ENCODE measurements around the gene FASTKD3.

FASTKD3 gene

GRCh38 chr5:7844901-7845300, 23.9 kb downstream of the FASTKD3 start:
- Mint-ChIP-seq H3K27ac (no peak overlapping the region), H3K4me1 (no peaks in the 10 kb centered on the region), H3K4me3 (no peak overlapping the region), H3K9me3 (peaks cover 6% of the 10 kb centered on the region), H3K36me3 (no peaks in the 10 kb centered on the region), H3K27me3 (peaks cover 23% of the 10 kb centered on the region)

GRCh38 chr5:7842531-7842930, 26.3 kb downstream of the FASTKD3 start:
- H3K27ac Mint-ChIP-seq = no peak overlapping the region
- no peaks in the 10 kb centered on the region for H3K4me1 Mint-ChIP-seq
- H3K9me3 Mint-ChIP-seq = peaks cover 6% of the 10 kb centered on the region
- no peaks in the 10 kb centered on the region for H3K36me3 Mint-ChIP-seq
- H3K4me3 Mint-ChIP-seq = no peak overlapping the region
- peaks cover 15% of the 10 kb centered on the region for H3K27me3 Mint-ChIP-seq

GRCh38 chr5:7837403-7837802, 31.4 kb downstream of the FASTKD3 start:
- Mint-ChIP-seq H3K27ac (no peak overlapping the region), H3K4me1 (no peaks in the 10 kb centered on the region), H3K9me3 (peaks cover 6% of the 10 kb centered on the region)

GRCh38 chr5:7834982-7835381, 33.8 kb downstream of the FASTKD3 start:
- peaks cover 4% of the 10 kb centered on the region for H3K27me3 Mint-ChIP-seq
- no peak overlapping the region for H3K4me3 Mint-ChIP-seq
- no peaks in the 10 kb centered on the region for H3K36me3 Mint-ChIP-seq
- H3K9me3 Mint-ChIP-seq = no peaks in the 10 kb centered on the region
- no peaks in the 10 kb centered on the region for H3K4me1 Mint-ChIP-seq
- no peak overlapping the region for H3K27ac Mint-ChIP-seq

More at GRCh38 chr5:7837403-7837802, 31.4 kb downstream of the FASTKD3 start:
- Mint-ChIP-seq H3K27me3 (peaks cover 8% of the 10 kb centered on the region), H3K36me3 (no peaks in the 10 kb centered on the region), H3K4me3 (no peak overlapping the region)

- no peak overlapping the region for H3K4me3 Mint-ChIP-seq
- peaks cover 4% of the 10 kb centered on the region for H3K27me3 Mint-ChIP-seq
- no peaks in the 10 kb centered on the region for H3K9me3 Mint-ChIP-seq
- H3K4me1 Mint-ChIP-seq = no peaks in the 10 kb centered on the region
- H3K27ac Mint-ChIP-seq = no peak overlapping the region
- H3K36me3 Mint-ChIP-seq = no peaks in the 10 kb centered on the region
Observed at GRCh38 chr5:7828269-7828668, 40.6 kb downstream of the FASTKD3 start.

DNA sequence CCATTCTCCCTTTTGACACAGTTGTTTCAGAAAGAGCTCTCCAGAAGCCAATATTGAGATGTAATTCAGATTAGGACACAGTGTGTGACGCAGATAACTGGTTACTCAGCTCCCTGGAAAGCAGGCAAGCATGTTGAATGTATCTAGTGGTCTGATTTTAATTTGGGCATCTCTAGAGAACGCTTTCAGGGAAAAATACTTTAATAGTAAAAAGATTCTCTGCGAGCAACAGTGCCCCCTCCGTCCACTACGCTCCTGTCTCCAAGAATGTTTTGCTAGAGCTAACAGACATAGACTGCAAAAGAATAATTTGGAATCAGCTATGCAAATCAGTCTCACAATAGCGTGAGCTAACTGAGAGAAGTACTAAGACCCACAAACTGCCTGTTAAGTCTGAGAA, 41.2 kb downstream of the FASTKD3 start:
- Mint-ChIP-seq H3K27me3 (peaks cover 4% of the 10 kb centered on the region), H3K9me3 (no peaks in the 10 kb centered on the region), H3K27ac (no peak overlapping the region)

DNA sequence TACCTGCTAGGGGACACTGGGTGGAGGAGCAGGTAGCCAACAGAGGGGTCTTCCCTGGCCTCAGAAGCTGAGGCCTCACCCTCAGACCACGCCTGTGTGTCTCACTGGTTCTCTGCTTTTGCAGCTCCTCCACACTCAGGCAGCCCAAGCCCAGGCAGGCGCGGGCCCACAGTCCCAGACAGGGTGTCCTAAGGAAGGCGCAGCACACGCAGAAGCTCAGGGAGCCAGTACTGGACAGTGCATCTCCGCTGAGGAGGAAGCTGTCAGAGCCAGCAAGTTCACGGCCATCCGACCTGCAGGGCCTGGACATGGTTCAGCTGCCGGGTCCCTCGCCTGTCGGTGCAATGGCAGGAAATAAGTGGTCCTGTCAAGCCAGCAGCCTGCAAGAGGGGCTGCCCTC, 43.2 kb downstream of the FASTKD3 start:
- Mint-ChIP-seq H3K27me3 (peaks cover 7% of the 10 kb centered on the region), H3K36me3 (no peaks in the 10 kb centered on the region), H3K4me1 (no peaks in the 10 kb centered on the region), H3K9me3 (no peaks in the 10 kb centered on the region), H3K27ac (no peak overlapping the region), H3K4me3 (no peak overlapping the region)

More for the DNA sequence above, 41.2 kb downstream of the FASTKD3 start:
- Mint-ChIP-seq H3K4me1 (no peaks in the 10 kb centered on the region), H3K36me3 (no peaks in the 10 kb centered on the region), H3K4me3 (no peak overlapping the region)

GRCh38 chr5:7824995-7825394, 43.8 kb downstream of the FASTKD3 start:
- Mint-ChIP-seq H3K4me1 (no peaks in the 10 kb centered on the region), H3K36me3 (no peaks in the 10 kb centered on the region), H3K9me3 (no peaks in the 10 kb centered on the region), H3K27me3 (peaks cover 7% of the 10 kb centered on the region), H3K27ac (no peak overlapping the region), H3K4me3 (no peak overlapping the region)

DNA sequence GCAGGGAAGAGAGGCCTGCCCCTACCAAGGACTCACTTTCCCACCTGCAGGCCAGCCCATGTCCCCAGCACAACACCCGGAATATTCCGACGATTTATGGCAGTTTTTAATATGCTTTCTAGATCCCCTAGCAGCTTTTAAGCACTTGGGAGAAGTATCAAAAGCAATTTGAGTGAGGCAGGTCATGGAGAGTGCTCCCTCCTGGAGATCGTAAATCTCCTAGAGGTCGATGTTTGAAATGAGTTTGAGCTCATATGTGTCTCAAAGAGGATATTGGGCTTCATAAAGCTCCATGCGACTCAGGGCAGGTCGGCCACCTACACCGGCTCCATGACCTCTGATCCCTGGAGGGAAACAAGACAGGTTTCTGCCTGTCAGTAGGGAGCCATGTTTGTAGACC, 45.2 kb downstream of the FASTKD3 start:
- Mint-ChIP-seq H3K27ac (no peak overlapping the region), H3K4me1 (no peaks in the 10 kb centered on the region), H3K9me3 (no peaks in the 10 kb centered on the region), H3K36me3 (no peaks in the 10 kb centered on the region), H3K4me3 (no peak overlapping the region), H3K27me3 (peaks cover 8% of the 10 kb centered on the region)

- no peaks in the 10 kb centered on the region for H3K36me3 Mint-ChIP-seq
- H3K9me3 Mint-ChIP-seq = no peaks in the 10 kb centered on the region
- H3K27ac Mint-ChIP-seq = no peak overlapping the region
- H3K4me3 Mint-ChIP-seq = no peak overlapping the region
- no peaks in the 10 kb centered on the region for H3K4me1 Mint-ChIP-seq
- H3K27me3 Mint-ChIP-seq = peaks cover 8% of the 10 kb centered on the region
Observed at GRCh38 chr5:7822449-7822848, 46.4 kb downstream of the FASTKD3 start.

- H3K27me3 Mint-ChIP-seq = peaks cover 27% of the 10 kb centered on the region
- H3K4me3 Mint-ChIP-seq = no peak overlapping the region
- no peaks in the 10 kb centered on the region for H3K36me3 Mint-ChIP-seq
- no peaks in the 10 kb centered on the region for H3K4me1 Mint-ChIP-seq
- H3K9me3 Mint-ChIP-seq = no peaks in the 10 kb centered on the region
- no peak overlapping the region for H3K27ac Mint-ChIP-seq
Observed at GRCh38 chr5:7816535-7816901, 52.3 kb downstream of the FASTKD3 start.

- H3K4me1 Mint-ChIP-seq = no peaks in the 10 kb centered on the region
- H3K9me3 Mint-ChIP-seq = no peaks in the 10 kb centered on the region
- no peak overlapping the region for H3K4me3 Mint-ChIP-seq
- no peaks in the 10 kb centered on the region for H3K36me3 Mint-ChIP-seq
- H3K27ac Mint-ChIP-seq = no peak overlapping the region
- H3K27me3 Mint-ChIP-seq = peaks cover 24% of the 10 kb centered on the region
Observed at GRCh38 chr5:7815892-7816534, 52.8 kb downstream of the FASTKD3 start.

- no peaks in the 10 kb centered on the region for H3K9me3 Mint-ChIP-seq
- H3K4me1 Mint-ChIP-seq = no peaks in the 10 kb centered on the region
- H3K27me3 Mint-ChIP-seq = peaks cover 24% of the 10 kb centered on the region
- no peak overlapping the region for H3K27ac Mint-ChIP-seq
- H3K36me3 Mint-ChIP-seq = no peaks in the 10 kb centered on the region
- no peak overlapping the region for H3K4me3 Mint-ChIP-seq
Observed at GRCh38 chr5:7814816-7815215, 54.0 kb downstream of the FASTKD3 start.

DNA sequence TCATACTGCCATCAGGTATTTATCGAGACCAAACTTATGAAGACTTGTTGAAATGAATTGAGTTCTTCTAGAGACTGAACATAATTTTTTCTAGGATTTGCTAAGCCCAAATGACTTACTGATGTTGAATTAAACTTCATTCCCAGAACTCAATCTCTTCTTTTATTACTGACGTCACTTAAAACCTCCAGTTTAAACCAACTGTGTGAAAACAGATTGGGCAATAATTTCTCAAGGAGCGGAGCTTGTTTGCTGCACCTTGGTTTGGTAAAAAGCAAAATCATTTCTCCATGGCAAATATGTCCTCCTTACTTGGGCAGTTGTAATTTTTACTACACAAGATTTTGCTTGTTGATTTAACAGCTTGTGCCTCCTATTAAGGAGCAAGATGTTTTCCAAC, 55.3 kb downstream of the FASTKD3 start:
- H3K36me3 Mint-ChIP-seq = no peaks in the 10 kb centered on the region

DNA sequence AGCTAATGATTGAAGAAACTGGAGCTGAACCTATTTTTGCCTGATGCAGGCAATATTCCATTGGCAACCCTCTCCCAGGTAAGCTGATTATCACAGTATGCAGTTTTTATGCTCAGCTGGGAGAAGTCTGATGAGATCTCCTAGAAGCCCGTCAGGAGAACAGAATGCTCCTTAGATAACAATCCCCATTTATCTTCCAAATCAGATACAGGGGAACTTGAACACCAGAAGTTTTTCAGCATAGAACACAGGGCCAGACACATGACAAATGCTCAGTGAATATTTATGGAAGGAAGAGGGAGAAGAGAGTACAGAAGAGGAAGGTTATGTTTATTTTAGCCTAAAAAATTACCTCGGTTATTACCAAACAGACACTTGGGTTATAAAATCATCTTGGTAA, 55.8 kb downstream of the FASTKD3 start:
- Mint-ChIP-seq H3K4me3 (no peak overlapping the region), H3K36me3 (no peaks in the 10 kb centered on the region), H3K9me3 (no peaks in the 10 kb centered on the region), H3K27ac (no peak overlapping the region), H3K4me1 (no peaks in the 10 kb centered on the region), H3K27me3 (peaks cover 21% of the 10 kb centered on the region)

More for the DNA sequence above, 55.3 kb downstream of the FASTKD3 start:
- no peak overlapping the region for H3K27ac Mint-ChIP-seq
- H3K27me3 Mint-ChIP-seq = peaks cover 21% of the 10 kb centered on the region
- no peaks in the 10 kb centered on the region for H3K4me1 Mint-ChIP-seq
- H3K9me3 Mint-ChIP-seq = no peaks in the 10 kb centered on the region
- H3K4me3 Mint-ChIP-seq = no peak overlapping the region

- Mint-ChIP-seq H3K4me1 (no peaks in the 10 kb centered on the region), H3K4me3 (no peak overlapping the region), H3K27me3 (peaks cover 19% of the 10 kb centered on the region), H3K9me3 (no peaks in the 10 kb centered on the region), H3K27ac (no peak overlapping the region), H3K36me3 (no peaks in the 10 kb centered on the region)
Observed at GRCh38 chr5:7811715-7812114, 57.1 kb downstream of the FASTKD3 start.

Data from activated naive CD4-positive, alpha-beta T cell treated with anti-CD3 and anti-CD28 coated beads, Interleukin-2, amount 50 U/mL, for 24 hours (primary cell).